HepG2 (cell line): ENCODE results near the gene ZMYM1. TPM values are rescaled to one million over a fixed set of nuclear protein-coding genes. Genes with fewer than 3 reads are reported as not detected.
A peak's percentile ranks its signal among the peaks of the same experiment; 100 is the strongest.

Experiments
- AGO1 ChIP-seq: fragments of 200-400 bp; formaldehyde crosslinking; IDR thresholded peaks from 2 replicates; pipeline ENCODE4 v1.6.1; 2017; ENCODE audit warnings: mild to moderate bottlenecking, low read depth, low read length, moderate library complexity; ENCODE audit not compliant: poor library complexity, severe bottlenecking
- ARNT ChIP-seq: fragments of 450-650 bp; IDR thresholded peaks from 2 replicates; pipeline ENCODE4 v1.6.1; 2017
- FIP1L1 ChIP-seq: fragments of 200-400 bp; formaldehyde crosslinking; IDR thresholded peaks from 2 replicates; pipeline ENCODE4 v1.6.1; 2018; ENCODE audit warnings: low read depth, mild to moderate bottlenecking, low read length, moderate library complexity, borderline replicate concordance; ENCODE audit not compliant: insufficient read depth
- FOSL1 ChIP-seq: sonication (generic); formaldehyde crosslinking; IDR thresholded peaks from 2 replicates; pipeline ENCODE4 v1.9.0; 2021; ENCODE audit warnings: missing genetic modification reagents, borderline replicate concordance
- JUN ChIP-seq: sonication (generic); formaldehyde crosslinking; IDR thresholded peaks from 2 replicates; pipeline ENCODE4 v1.4.0; 2020; ENCODE audit warnings: mild to moderate bottlenecking, missing genetic modification reagents
- KDM1A ChIP-seq: IDR thresholded peaks from 2 replicates; pipeline ENCODE4 v1.6.1; 2016; ENCODE audit warnings: missing compliant biosample characterization
- KDM5B ChIP-seq: sonication (generic); formaldehyde crosslinking; IDR thresholded peaks from 2 replicates; pipeline ENCODE4 v1.4.0; 2020; ENCODE audit warnings: missing genetic modification reagents, mild to moderate bottlenecking, borderline replicate concordance
- MTA1 ChIP-seq: sonication (generic); formaldehyde crosslinking; IDR thresholded peaks from 2 replicates; pipeline ENCODE4 v1.4.0; 2020; ENCODE audit warnings: missing genetic modification reagents, mild to moderate bottlenecking, borderline replicate concordance
- PRMT3 ChIP-seq: sonication (generic); formaldehyde crosslinking; IDR thresholded peaks from 2 replicates; pipeline ENCODE4 v1.8.1; 2022; ENCODE audit warnings: low read depth, mild to moderate bottlenecking, moderate library complexity, missing genetic modification reagents, borderline replicate concordance
- RFX1 ChIP-seq: fragments of 450-650 bp; IDR thresholded peaks from 2 replicates; pipeline ENCODE4 v1.6.1; 2017
- SMARCE1 ChIP-seq: fragments of 450-650 bp; IDR thresholded peaks from 2 replicates; pipeline ENCODE4 v1.6.1; 2017; ENCODE audit warnings: borderline replicate concordance
- SP1 ChIP-seq, 2 experiments: fragments of 450-650 bp in 1 of 2; sonication (generic) in 1 of 2; formaldehyde crosslinking in 1 of 2; IDR thresholded peaks; 2 replicates each; pipeline versions ENCODE4 v1.4.0 to v1.6.1; 2016 to 2020; ENCODE audit warnings: missing genetic modification reagents in 1 of 2
- TBP ChIP-seq: sonication (generic); formaldehyde crosslinking; IDR thresholded peaks from 2 replicates; pipeline ENCODE4 v1.5.0; 2020; ENCODE audit warnings: missing genetic modification reagents
- YEATS4 ChIP-seq: sonication (generic); formaldehyde crosslinking; IDR thresholded peaks from 2 replicates; pipeline ENCODE4 v1.4.0; 2020; ENCODE audit warnings: missing genetic modification reagents, borderline replicate concordance
- ZBTB8A ChIP-seq: sonication (generic); formaldehyde crosslinking; IDR thresholded peaks from 2 replicates; pipeline ENCODE4 v1.4.0; 2020; ENCODE audit warnings: mild to moderate bottlenecking, low read depth, missing genetic modification reagents, borderline replicate concordance
- ZNF234 ChIP-seq: sonication (generic); formaldehyde crosslinking; conservative IDR thresholded peaks from 2 replicates; pipeline ENCODE4 v1.5.1; 2020; ENCODE audit warnings: mild to moderate bottlenecking, missing genetic modification reagents
- ZNF546 ChIP-seq: sonication (generic); formaldehyde crosslinking; conservative IDR thresholded peaks from 2 replicates; pipeline ENCODE4 v1.8.1; 2023; ENCODE audit warnings: mild to moderate bottlenecking, missing genetic modification reagents
- ZNF569 ChIP-seq: sonication (generic); formaldehyde crosslinking; IDR thresholded peaks from 2 replicates; pipeline ENCODE4 v1.5.0; 2020; ENCODE audit warnings: mild to moderate bottlenecking, missing genetic modification reagents, moderate library complexity, borderline replicate concordance
- ZNF724P ChIP-seq: sonication (generic); formaldehyde crosslinking; IDR thresholded peaks from 2 replicates; pipeline ENCODE4 v1.8.0; 2022; ENCODE audit warnings: missing genetic modification reagents, borderline replicate concordance
- polyA plus RNA-seq, 8 experiments: library from polyadenylated mRNA; depleted of rRNA in 3 of 8; stranded (reverse) in 7 of 8; unstranded in 1 of 8; fragments of >200 nt; fragmentation: Illumina TruSeq in 4 of 8; extraction: Trizol in 4 of 8; gene quantifications; 2 replicates each; pipeline versions ENCODE4 v1.2.1 to v1.2.3, GENCODE V29; 2011 to 2016; ENCODE audit warnings: low read depth in 4 of 8, missing spikeins in 1 of 8, mixed read lengths in 1 of 8; ENCODE audit not compliant: insufficient read depth in 1 of 8
- total RNA-seq, 5 experiments: library from RNA; depleted of rRNA; stranded (reverse); fragments of >200 nt; fragmentation: Illumina TruSeq; extraction: Trizol; gene quantifications; 2 replicates each; pipeline ENCODE4 v1.2.3, GENCODE V29; 2016; ENCODE audit warnings: low read depth in 1 of 5
- TF ChIP-seq, protein P1 (sequence below): sonication (generic); formaldehyde crosslinking; IDR thresholded peaks from 2 replicates; pipeline ENCODE4 v1.4.0; 2020; ENCODE audit warnings: mild to moderate bottlenecking, missing genetic modification reagents
- TF ChIP-seq, protein P2 (sequence below): sonication (generic); formaldehyde crosslinking; IDR thresholded peaks from 2 replicates; pipeline ENCODE4 v1.8.1; 2022; ENCODE audit warnings: low read depth, mild to moderate bottlenecking, missing genetic modification reagents
- TF ChIP-seq, protein P3 (sequence below): sonication (generic); formaldehyde crosslinking; IDR thresholded peaks from 2 replicates; pipeline ENCODE4 v1.5.1; 2020; ENCODE audit warnings: missing genetic modification reagents, mild to moderate bottlenecking, borderline replicate concordance
- TF ChIP-seq, protein P4 (sequence below), 2 experiments: fragments of 450-650 bp in 1 of 2; sonication (generic) in 1 of 2; formaldehyde crosslinking; IDR thresholded peaks; 2 replicates each; pipeline versions ENCODE4 v1.5.0 to v1.8.0; 2020 to 2022; ENCODE audit warnings: mild to moderate bottlenecking in 1 of 2, missing genetic modification reagents in 1 of 2
- TF ChIP-seq, protein P5 (sequence below): sonication (generic); formaldehyde crosslinking; IDR thresholded peaks from 2 replicates; pipeline ENCODE4 v1.5.0; 2020; ENCODE audit warnings: missing genetic modification reagents, mild to moderate bottlenecking, borderline replicate concordance

ZMYM1 gene
- total and polyA plus RNA-seq, 2 of the 13 experiments (the other 11 are each of a cell fraction or from before 2014, with no cell fraction given): 10.0 to 16.2 TPM

DNA sequence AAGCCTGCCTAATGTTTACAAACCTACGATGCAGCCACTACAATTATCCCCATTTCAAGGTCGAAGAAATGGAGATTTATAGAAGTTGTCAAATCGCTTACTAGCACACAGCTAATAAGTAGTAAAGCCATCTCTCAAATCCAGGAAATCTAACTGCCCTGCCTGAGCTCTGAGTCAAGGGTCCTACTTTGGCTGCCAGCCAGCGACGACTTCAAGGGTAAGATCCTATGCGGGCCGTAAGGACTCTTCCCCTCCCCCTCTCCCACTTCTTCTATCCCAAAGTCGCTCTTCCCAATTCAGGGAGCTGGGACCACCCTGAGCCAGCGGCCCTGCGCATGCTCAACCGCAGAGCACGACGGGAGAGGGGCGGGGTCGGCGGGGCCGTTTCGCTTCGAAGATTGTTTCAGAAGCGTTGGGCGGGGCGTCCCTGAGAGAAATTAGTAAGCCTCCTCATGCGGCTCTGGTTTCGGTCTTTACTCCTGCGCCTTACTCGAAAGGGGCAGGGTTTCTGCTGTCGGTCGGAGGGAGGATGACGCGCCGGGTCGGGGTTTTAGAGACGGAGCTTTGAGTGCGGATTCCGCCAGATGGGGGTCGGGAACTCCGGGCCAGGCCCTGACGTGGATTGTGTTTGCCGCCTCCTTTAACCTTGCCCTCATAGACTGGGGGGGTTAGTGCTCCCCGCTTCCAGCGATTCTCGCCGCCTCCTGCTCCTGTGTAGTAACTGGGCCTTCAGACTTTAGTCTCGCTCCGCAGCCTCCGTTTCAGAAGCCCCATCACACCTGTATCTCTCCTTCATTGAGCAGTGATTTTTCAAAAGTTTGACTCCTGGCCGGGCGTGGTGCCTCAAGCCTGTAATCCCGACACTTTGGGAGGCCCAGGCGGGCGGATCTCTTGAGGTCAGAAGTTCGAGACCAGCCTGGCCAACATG, at the start of gene ZMYM1 (continued):
- TF ChIP-seq, protein P1, sequence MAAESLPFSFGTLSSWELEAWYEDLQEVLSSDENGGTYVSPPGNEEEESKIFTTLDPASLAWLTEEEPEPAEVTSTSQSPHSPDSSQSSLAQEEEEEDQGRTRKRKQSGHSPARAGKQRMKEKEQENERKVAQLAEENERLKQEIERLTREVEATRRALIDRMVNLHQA (CRISPR knock-in tag): no peak
- TF ChIP-seq ZNF569 (CRISPR knock-in tag) (no peak), ZNF546 (CRISPR knock-in tag) (no peak), MTA1 (no peak), FIP1L1 (no peak), FOSL1 (CRISPR knock-in tag) (no peak), SP1 (IDR thresholded peaks at IDR 0.05) (no peak), SP1 (CRISPR knock-in tag; IDR thresholded peaks at IDR 0.05) (peak; percentile 79), JUN (CRISPR knock-in tag) (no peak), ZBTB8A (0 out of 2 replicates have a peak, but pooled peaks have one; percentile 35), KDM5B (peak; percentile 47; the same call in 1 of the 2 replicates), SMARCE1 (no peak), ARNT (no peak), AGO1 (no peak), ZNF234 (0 out of 2 replicates have a peak, but pooled peaks have one; percentile 27), ZNF724P (CRISPR knock-in tag) (no peak), YEATS4 (CRISPR knock-in tag) (peak; percentile 84; the same call in 1 of the 2 replicates), KDM1A (CRISPR knock-in tag) (no peak), RFX1 (no peak), TBP (no peak), PRMT3 (no peak)
- TF ChIP-seq, protein P2, sequence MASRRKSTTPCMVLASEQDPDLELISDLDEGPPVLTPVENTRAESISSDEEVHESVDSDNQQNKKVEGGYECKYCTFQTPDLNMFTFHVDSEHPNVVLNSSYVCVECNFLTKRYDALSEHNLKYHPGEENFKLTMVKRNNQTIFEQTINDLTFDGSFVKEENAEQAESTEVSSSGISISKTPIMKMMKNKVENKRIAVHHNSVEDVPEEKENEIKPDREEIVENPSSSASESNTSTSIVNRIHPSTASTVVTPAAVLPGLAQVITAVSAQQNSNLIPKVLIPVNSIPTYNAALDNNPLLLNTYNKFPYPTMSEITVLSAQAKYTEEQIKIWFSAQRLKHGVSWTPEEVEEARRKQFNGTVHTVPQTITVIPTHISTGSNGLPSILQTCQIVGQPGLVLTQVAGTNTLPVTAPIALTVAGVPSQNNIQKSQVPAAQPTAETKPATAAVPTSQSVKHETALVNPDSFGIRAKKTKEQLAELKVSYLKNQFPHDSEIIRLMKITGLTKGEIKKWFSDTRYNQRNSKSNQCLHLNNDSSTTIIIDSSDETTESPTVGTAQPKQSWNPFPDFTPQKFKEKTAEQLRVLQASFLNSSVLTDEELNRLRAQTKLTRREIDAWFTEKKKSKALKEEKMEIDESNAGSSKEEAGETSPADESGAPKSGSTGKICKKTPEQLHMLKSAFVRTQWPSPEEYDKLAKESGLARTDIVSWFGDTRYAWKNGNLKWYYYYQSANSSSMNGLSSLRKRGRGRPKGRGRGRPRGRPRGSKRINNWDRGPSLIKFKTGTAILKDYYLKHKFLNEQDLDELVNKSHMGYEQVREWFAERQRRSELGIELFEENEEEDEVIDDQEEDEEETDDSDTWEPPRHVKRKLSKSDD: no peak
- TF ChIP-seq, protein P3, sequence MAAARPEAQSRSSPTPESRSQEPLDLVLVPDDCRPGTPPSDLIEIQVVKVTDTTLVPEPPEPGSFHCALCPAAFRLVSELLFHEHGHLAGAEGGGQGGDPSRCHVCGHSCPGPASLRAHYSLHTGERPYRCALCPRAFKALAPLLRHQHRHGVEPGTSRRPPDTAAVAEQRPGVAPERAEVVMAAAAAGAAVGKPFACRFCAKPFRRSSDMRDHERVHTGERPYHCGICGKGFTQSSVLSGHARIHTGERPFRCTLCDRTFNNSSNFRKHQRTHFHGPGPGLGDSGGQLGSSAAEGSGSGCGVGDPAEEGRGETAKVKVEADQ (CRISPR knock-in tag): no peak
- TF ChIP-seq, protein P4, sequence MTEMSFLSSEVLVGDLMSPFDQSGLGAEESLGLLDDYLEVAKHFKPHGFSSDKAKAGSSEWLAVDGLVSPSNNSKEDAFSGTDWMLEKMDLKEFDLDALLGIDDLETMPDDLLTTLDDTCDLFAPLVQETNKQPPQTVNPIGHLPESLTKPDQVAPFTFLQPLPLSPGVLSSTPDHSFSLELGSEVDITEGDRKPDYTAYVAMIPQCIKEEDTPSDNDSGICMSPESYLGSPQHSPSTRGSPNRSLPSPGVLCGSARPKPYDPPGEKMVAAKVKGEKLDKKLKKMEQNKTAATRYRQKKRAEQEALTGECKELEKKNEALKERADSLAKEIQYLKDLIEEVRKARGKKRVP (CRISPR knock-in tag; IDR thresholded peaks at IDR 0.05): no peak
- TF ChIP-seq, protein P5, sequence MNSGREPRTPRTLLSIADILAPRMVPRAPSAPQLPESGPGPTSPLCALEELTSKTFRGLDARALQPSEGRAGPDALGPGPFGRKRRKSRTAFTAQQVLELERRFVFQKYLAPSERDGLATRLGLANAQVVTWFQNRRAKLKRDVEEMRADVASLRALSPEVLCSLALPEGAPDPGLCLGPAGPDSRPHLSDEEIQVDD (CRISPR knock-in tag): no peak
